Activated CD8-positive, alpha-beta memory T cell treated with anti-CD3 and anti-CD28 coated beads for 4 hours (primary cell): ENCODE data around the gene PIH1D1.

Experiments used
- DNase-seq, 2 donors: peaks; one replicate each; pipeline ENCODE4 v3.0.0-alpha.2; 2020; ENCODE audit warnings: low read depth in 2 of 2

Gene PIH1D1

GRCh38 chr19:49434907-49435583, 16.6 kb downstream of the PIH1D1 start:
- no peak for DNase-seq

GRCh38 chr19:49433240-49433901, 18.2 kb downstream of the PIH1D1 start:
- DNase-seq, result no peak

GRCh38 chr19:49432141-49433073, 19.2 kb downstream of the PIH1D1 start:
- no peak for DNase-seq

DNA sequence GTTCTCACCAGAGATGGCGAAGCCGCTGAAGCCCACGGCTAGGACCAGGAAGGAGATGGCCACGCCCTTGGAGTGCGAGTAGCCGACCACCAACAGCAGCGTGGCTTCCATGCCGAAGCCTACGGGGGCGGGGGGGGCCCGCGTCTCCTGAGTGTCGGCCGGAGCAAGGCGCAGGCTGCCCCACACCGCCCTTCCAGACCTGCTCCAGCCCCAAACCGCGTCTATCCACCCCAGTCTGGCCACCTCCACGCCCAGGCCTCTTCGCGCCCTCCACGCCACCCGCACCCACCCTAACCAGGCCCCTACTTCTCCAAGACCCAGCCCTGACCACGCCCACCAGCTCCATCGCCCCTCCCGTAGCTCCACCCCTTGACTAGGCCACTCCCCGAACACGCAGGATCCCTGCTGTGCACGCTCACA, 20.3 kb downstream of the PIH1D1 start:
- DNase-seq, result no peak

DNA sequence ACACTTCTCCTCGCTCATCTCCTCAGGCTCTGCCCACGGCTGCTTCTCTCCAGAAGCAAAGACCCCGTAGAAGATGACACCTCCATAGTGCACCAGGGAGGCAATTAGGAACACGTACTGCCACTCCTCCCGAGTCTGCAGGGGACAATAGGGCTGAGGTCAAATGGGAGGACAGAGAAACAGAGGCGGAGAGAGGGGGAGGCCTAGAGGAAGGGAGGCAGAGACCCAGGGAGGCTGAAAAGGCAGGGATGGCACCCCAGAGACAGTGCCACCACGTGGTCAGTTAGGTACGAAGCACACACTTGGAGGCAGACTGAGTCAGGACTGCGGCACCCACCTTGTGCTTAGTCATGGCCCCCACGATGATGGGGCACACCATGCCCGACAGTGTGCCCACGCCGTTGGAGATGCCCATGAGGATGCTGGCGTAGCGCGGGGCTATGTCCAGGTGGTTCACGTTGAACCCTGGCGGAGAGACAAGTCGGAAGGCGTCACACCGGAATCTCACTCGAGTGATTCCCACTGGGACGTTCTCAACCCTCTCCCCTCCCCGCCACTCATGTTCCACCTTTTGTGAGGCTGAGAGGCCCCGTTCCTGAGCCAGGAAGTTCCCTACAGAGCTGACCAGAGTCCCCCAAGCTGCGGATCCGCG, 20.8 kb downstream of the PIH1D1 start:
- DNase-seq, result no peak

- no peak for DNase-seq
Measured at GRCh38 chr19:49430172-49430677, 21.4 kb downstream of the PIH1D1 start.

- DNase-seq, result no peak
Measured at GRCh38 chr19:49428547-49429451, 22.8 kb downstream of the PIH1D1 start.

GRCh38 chr19:49427855-49428546, 23.6 kb downstream of the PIH1D1 start:
- DNase-seq, result no peak

DNA sequence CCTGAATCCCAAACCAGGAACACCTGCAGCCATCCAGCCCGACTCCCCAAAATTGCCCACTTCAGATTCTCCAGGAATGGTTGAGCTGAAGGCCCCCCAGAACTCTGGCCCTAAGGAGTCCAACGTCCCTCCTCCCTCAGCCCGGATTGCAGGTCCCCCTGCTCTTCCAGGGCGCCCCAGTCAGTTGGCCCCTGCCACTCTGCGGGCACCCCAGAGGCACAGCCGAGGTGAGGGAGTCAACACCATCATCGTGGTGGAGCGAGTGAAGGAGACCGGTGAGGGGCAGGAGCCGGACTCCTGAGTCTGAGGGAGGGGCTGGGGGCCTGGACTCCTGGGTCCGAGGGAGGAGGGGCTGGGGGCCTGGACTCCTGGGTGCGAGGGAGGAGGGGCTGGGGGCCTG, 24.3 kb downstream of the PIH1D1 start:
- DNase-seq, result no peak

- DNase-seq, result no peak
Measured at GRCh38 chr19:49425922-49426592, 25.6 kb downstream of the PIH1D1 start.

- no peak for DNase-seq
Measured at GRCh38 chr19:49425178-49425577, 26.4 kb downstream of the PIH1D1 start, which contains the start of gene GFY. Gene GFY, plus strand, starts transcription at chr19:49425388. Its CDS starts 1,043 bp downstream, at chr19:49426431.

DNA sequence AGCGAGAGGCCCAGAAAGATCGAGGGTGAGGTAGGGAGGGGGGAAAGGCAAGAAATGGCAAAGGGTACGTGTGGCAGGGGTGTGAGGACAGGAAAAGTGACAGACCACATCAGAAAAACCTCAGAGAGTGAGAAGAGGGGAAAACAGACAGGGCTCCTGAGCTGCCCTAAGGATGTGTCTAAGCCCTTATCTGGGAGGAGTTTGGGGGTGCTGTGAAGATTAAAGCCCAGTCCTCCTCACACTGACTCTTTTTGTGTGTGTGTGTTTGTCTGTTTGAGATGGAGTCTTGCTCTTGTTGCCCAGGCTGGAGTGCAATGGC, 27.7 kb downstream of the PIH1D1 start:
- no peak for DNase-seq

DNA sequence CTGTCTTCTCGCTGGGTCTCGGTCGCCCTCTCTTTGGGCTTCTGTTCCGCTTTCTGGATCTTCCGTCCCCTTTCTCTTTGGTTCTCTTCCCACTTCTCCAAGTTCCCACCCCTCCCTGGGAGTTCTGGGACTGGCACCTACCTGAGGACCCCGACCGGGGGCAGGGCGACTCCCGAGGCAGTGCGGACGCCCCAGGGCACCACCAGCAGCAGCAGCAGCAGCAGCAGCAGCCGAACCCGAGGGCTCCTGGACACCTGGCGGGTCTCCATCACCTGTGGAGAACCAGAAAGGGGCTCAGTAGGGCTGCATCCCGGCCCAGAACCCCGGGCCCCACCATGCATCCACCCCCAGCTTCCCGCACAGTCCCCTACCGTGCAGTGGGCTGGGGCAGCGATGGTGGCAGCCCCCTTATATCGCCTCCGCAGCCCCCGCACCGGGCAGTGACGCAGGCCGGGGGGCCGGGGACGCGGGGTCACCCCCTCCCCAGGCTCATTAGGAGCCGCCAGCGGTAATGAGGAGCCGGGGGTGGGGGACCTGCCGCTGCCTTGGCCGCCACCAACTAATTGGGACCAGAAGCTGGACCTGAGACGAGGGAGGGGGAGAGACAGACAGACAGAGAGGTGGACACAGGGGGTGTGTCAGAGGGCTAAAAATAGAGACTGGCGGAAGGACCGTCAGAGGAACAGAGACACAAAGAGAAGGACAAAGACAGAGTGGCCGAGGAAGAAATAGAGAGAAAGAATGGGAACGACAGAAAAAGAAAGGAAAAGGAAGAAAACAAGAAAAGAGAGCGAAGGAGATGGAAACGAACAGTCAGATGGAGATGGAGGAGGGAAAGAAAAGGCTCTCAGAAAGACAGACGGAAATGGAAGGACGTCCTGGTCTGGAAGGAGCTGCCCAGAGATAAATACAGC, 28.3 kb downstream of the PIH1D1 start, which contains the start of gene PTH2:
Gene PTH2, minus strand, starts transcription at position 371 of the 914 bp plus-strand sequence. Its CDS starts 102 bp downstream, at position 269.
- DNase-seq, result no peak

DNA sequence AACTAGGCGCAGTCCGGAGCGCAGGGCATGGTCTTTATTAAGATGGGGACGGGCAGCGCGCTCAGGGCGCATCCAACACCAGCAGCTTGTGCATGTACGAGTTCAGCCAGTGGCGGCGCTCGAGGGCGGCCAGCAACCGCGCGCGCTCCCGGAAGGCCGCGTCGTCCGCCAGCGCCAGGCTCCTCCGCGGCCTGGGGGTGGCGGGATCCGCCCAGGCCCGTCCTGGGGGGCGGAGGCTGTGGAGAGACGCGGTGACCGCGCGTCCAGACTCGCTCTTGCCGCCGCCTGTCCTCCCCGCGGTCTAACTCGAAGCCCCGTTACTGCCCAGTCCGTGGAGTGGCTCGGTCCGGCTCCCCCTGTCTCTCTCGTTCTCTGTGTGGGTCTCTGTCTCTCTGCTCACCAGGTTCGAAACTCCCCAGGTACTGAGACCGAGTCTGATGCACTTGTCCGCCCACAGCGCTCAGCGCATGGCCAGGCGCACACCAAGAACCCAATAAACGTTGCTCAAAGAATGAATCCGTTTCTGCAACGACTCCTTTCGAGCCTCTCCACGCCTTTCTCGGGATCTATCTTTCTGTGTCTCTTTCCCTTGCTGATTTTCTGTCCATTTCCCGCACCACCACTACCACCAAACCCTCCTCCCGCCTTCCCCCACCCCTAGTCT, 29.1 kb downstream of the PIH1D1 start:
- no peak for DNase-seq

GRCh38 chr19:49421878-49422202, 29.8 kb downstream of the PIH1D1 start:
- DNase-seq, result no peak

GRCh38 chr19:49421039-49421877, 30.4 kb downstream of the PIH1D1 start:
- no peak for DNase-seq

- DNase-seq, result no peak
Measured at GRCh38 chr19:49420227-49420626, 31.4 kb downstream of the PIH1D1 start.
